HepG2 (cell line): ENCODE results near the gene SLC6A9. TPM values are rescaled to one million over a fixed set of nuclear protein-coding genes. Genes with fewer than 3 reads are reported as not detected.

Experiments
- ARID2 ChIP-seq: sonication (generic); formaldehyde crosslinking; IDR thresholded peaks from 2 replicates; pipeline ENCODE4 v1.8.1; 2022; ENCODE audit warnings: mild to moderate bottlenecking, missing genetic modification reagents, borderline replicate concordance
- ASH2L ChIP-seq: fragments of 300-600, 200-600 bp; sonication (generic); IDR thresholded peaks from 2 replicates; pipeline ENCODE4 v1.7.0; 2017; ENCODE audit warnings: low read depth, mild to moderate bottlenecking, moderate library complexity, mixed read lengths, low read length; ENCODE audit not compliant: insufficient read length
- CREB1 ChIP-seq, 2 experiments: fragments of 450-650 bp in 1 of 2; IDR thresholded peaks; 2 replicates each; pipeline ENCODE4 v1.6.1; 2016 to 2017; ENCODE audit warnings: control low read depth in 1 of 2, mild to moderate bottlenecking in 1 of 2, missing compliant biosample characterization in 1 of 2, missing genetic modification characterization in 1 of 2
- EP300 ChIP-seq, 3 experiments: sonication (generic) in 1 of 3; formaldehyde crosslinking in 1 of 3; IDR thresholded peaks; 2 replicates each; pipeline versions ENCODE4 v1.5.1 to v1.6.1; 2011 to 2020; ENCODE audit warnings: low read depth in 2 of 3, low read length in 2 of 3, borderline replicate concordance in 1 of 3, improper control_type of control experiment in 1 of 3, mild to moderate bottlenecking in 1 of 3, missing genetic modification reagents in 1 of 3, moderate library complexity in 1 of 3
- HNF4G ChIP-seq, 2 experiments: sonication (generic) in 1 of 2; formaldehyde crosslinking in 1 of 2; IDR thresholded peaks; 2 replicates each; pipeline versions ENCODE4 v1.4.0 to v1.6.1; 2011 to 2020; ENCODE audit warnings: borderline replicate concordance in 2 of 2, low read depth in 2 of 2, mild to moderate bottlenecking in 2 of 2, low read length in 1 of 2, missing genetic modification reagents in 1 of 2, moderate library complexity in 1 of 2
- HNRNPK ChIP-seq: fragments of 200-400 bp; formaldehyde crosslinking; IDR thresholded peaks from 2 replicates; pipeline ENCODE4 v1.6.1; 2018; ENCODE audit warnings: low read length, low read depth, moderate library complexity, mild to moderate bottlenecking; ENCODE audit not compliant: poor library complexity, severe bottlenecking
- MIXL1 ChIP-seq: IDR thresholded peaks from 2 replicates; pipeline ENCODE4 v1.6.1; 2016
- NCOA1 ChIP-seq: sonication (generic); formaldehyde crosslinking; IDR thresholded peaks from 2 replicates; pipeline ENCODE4 v1.9.0; 2021; ENCODE audit warnings: missing genetic modification reagents
- NFKB2 ChIP-seq: sonication (generic); formaldehyde crosslinking; IDR thresholded peaks from 2 replicates; pipeline ENCODE4 v1.4.0; 2020; ENCODE audit warnings: missing genetic modification reagents, borderline replicate concordance
- NFKBIZ ChIP-seq: IDR thresholded peaks from 2 replicates; pipeline ENCODE4 v1.6.1; 2018; ENCODE audit warnings: missing genetic modification reagents, missing compliant biosample characterization
- NR2F6 ChIP-seq, 2 experiments: IDR thresholded peaks; 2 replicates each; pipeline ENCODE4 v1.6.1; 2016; ENCODE audit warnings: antibody characterized with exemption in 1 of 2, mild to moderate bottlenecking in 1 of 2
- PITX1 ChIP-seq: sonication (generic); formaldehyde crosslinking; IDR thresholded peaks from 2 replicates; pipeline ENCODE4 v1.5.1; 2020; ENCODE audit warnings: mild to moderate bottlenecking, missing genetic modification reagents
- ZIK1 ChIP-seq: sonication (generic); formaldehyde crosslinking; IDR thresholded peaks from 2 replicates; pipeline ENCODE4 v1.5.0; 2020; ENCODE audit warnings: mild to moderate bottlenecking, low read depth, missing genetic modification reagents, borderline replicate concordance
- ZNF143 ChIP-seq: sonication (generic); formaldehyde crosslinking; IDR thresholded peaks from 2 replicates; pipeline ENCODE4 v1.4.0; 2020; ENCODE audit warnings: missing genetic modification reagents
- ZNF781 ChIP-seq: sonication (generic); formaldehyde crosslinking; IDR thresholded peaks from 2 replicates; pipeline ENCODE4 v1.5.1; 2020; ENCODE audit warnings: borderline replicate concordance, mild to moderate bottlenecking, missing genetic modification reagents; ENCODE audit errors: not compliant biosample characterization
- polyA plus RNA-seq, 8 experiments: library from polyadenylated mRNA; depleted of rRNA in 3 of 8; stranded (reverse) in 7 of 8; unstranded in 1 of 8; fragments of >200 nt; fragmentation: Illumina TruSeq in 4 of 8; extraction: Trizol in 4 of 8; gene quantifications; 2 replicates each; pipeline versions ENCODE4 v1.2.1 to v1.2.3, GENCODE V29; 2011 to 2016; ENCODE audit warnings: low read depth in 4 of 8, missing spikeins in 1 of 8, mixed read lengths in 1 of 8; ENCODE audit not compliant: insufficient read depth in 1 of 8
- total RNA-seq, 5 experiments: library from RNA; depleted of rRNA; stranded (reverse); fragments of >200 nt; fragmentation: Illumina TruSeq; extraction: Trizol; gene quantifications; 2 replicates each; pipeline ENCODE4 v1.2.3, GENCODE V29; 2016; ENCODE audit warnings: low read depth in 1 of 5
- TF ChIP-seq, protein P1 (sequence below), 2 experiments: sonication (generic) in 1 of 2; formaldehyde crosslinking in 1 of 2; IDR thresholded peaks; 2 replicates each; pipeline versions ENCODE4 v1.4.0 to v1.6.1; 2016 to 2020; ENCODE audit warnings: borderline replicate concordance in 1 of 2, low read depth in 1 of 2, mild to moderate bottlenecking in 1 of 2, missing genetic modification reagents in 1 of 2
- TF ChIP-seq, protein P2 (sequence below): sonication (generic); formaldehyde crosslinking; IDR thresholded peaks from 2 replicates; pipeline ENCODE4 v1.4.0; 2020; ENCODE audit warnings: mild to moderate bottlenecking, missing genetic modification reagents
- TF ChIP-seq, protein P3 (sequence below): sonication (generic); formaldehyde crosslinking; IDR thresholded peaks from 2 replicates; pipeline ENCODE4 v1.4.0; 2020; ENCODE audit warnings: missing genetic modification reagents

SLC6A9 gene
- total and polyA plus RNA-seq, 2 of the 13 experiments (the other 11 are each of a cell fraction or from before 2014, with no cell fraction given), result 8.5 to 9.9 TPM

DNA sequence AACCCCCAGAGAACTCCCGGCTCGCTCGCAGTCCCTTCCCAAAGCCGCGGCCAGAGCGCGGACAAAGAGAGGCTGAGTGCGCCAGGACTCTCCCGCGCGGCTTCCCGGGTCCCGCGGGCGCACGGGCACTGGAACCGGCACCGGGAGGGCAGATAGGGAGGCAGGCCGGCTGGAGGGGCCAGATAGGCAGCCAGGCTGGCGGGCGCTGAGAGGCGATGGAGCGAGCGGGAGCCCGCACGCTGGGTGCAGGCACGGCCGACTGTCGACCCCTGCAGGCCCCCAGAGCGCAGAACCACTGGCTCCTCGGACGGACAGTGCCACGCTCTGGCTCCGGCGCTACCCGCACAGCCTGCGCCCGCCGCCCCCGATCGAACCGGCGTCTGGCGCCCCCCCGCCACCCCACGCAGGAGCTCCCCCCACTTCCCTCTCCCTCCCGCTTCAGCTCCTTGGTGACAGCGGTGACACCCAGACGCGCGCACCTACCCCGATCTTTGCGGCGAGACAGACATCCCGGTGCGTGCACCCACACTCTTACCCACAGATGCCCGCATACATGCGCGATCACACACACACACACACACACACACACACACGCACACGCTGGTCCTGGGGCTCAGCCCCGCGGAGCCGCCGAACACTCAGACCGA, 534 bp downstream of the SLC6A9 start (continued):
- TF ChIP-seq HNF4G (IDR thresholded peaks at IDR 0.05; ENCODE audit: borderline replicate concordance, low read depth, low read length) (no peak), HNF4G (CRISPR knock-in tag; IDR thresholded peaks at IDR 0.05; ENCODE audit: borderline replicate concordance, low read depth) (no peak), HNRNPK (peak; percentile 30), NFKBIZ (CRISPR knock-in tag) (no peak), ASH2L (no peak), CREB1 (IDR thresholded peaks at IDR 0.05) (no peak), CREB1 (CRISPR knock-in tag; IDR thresholded peaks at IDR 0.05) (no peak), PITX1 (CRISPR knock-in tag) (0 out of 2 replicates have a peak, but pooled peaks have one; percentile 1), ZNF143 (0 out of 2 replicates have a peak, but pooled peaks have one; percentile 1), NR2F6 (IDR thresholded peaks at IDR 0.05) (no peak), NR2F6 (CRISPR knock-in tag; IDR thresholded peaks at IDR 0.05) (0 out of 2 replicates have a peak, but pooled peaks have one; percentile 10), ZNF781 (CRISPR knock-in tag) (no peak), ARID2 (peak; percentile 89), EP300 (IDR thresholded peaks at IDR 0.05; ENCODE audit: low read depth in 2 of 2, low read length in 2 of 2) (no peak), EP300 (CRISPR knock-in tag; IDR thresholded peaks at IDR 0.05; ENCODE audit: borderline replicate concordance) (no peak), NCOA1 (no peak), NFKB2 (0 out of 2 replicates have a peak, but pooled peaks have one; percentile 2), MIXL1 (no peak), ZIK1 (0 out of 2 replicates have a peak, but pooled peaks have one; percentile 22)
- TF ChIP-seq, protein P1, sequence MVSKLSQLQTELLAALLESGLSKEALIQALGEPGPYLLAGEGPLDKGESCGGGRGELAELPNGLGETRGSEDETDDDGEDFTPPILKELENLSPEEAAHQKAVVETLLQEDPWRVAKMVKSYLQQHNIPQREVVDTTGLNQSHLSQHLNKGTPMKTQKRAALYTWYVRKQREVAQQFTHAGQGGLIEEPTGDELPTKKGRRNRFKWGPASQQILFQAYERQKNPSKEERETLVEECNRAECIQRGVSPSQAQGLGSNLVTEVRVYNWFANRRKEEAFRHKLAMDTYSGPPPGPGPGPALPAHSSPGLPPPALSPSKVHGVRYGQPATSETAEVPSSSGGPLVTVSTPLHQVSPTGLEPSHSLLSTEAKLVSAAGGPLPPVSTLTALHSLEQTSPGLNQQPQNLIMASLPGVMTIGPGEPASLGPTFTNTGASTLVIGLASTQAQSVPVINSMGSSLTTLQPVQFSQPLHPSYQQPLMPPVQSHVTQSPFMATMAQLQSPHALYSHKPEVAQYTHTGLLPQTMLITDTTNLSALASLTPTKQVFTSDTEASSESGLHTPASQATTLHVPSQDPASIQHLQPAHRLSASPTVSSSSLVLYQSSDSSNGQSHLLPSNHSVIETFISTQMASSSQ (IDR thresholded peaks at IDR 0.05; ENCODE audit: low read depth), result no peak
- TF ChIP-seq, protein P1 (CRISPR knock-in tag; IDR thresholded peaks at IDR 0.05; ENCODE audit: borderline replicate concordance), result peak; percentile 1; the same call in 1 of the 2 replicates
- TF ChIP-seq, protein P2, sequence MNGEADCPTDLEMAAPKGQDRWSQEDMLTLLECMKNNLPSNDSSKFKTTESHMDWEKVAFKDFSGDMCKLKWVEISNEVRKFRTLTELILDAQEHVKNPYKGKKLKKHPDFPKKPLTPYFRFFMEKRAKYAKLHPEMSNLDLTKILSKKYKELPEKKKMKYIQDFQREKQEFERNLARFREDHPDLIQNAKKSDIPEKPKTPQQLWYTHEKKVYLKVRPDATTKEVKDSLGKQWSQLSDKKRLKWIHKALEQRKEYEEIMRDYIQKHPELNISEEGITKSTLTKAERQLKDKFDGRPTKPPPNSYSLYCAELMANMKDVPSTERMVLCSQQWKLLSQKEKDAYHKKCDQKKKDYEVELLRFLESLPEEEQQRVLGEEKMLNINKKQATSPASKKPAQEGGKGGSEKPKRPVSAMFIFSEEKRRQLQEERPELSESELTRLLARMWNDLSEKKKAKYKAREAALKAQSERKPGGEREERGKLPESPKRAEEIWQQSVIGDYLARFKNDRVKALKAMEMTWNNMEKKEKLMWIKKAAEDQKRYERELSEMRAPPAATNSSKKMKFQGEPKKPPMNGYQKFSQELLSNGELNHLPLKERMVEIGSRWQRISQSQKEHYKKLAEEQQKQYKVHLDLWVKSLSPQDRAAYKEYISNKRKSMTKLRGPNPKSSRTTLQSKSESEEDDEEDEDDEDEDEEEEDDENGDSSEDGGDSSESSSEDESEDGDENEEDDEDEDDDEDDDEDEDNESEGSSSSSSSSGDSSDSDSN (CRISPR knock-in tag), result peak; percentile 76
- TF ChIP-seq, protein P3, sequence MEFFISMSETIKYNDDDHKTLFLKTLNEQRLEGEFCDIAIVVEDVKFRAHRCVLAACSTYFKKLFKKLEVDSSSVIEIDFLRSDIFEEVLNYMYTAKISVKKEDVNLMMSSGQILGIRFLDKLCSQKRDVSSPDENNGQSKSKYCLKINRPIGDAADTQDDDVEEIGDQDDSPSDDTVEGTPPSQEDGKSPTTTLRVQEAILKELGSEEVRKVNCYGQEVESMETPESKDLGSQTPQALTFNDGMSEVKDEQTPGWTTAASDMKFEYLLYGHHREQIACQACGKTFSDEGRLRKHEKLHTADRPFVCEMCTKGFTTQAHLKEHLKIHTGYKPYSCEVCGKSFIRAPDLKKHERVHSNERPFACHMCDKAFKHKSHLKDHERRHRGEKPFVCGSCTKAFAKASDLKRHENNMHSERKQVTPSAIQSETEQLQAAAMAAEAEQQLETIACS, result 0 out of 2 replicates have a peak, but pooled peaks have one; percentile 33
